GM20000 (cell line): ENCODE results near the gene KRT86.
A peak's percentile ranks its signal among the peaks of the same experiment; 100 is the strongest.
"Not testable (repeated sequence)": the region's sequence is repeated elsewhere in the genome, so short reads cannot be mapped to it uniquely, and the experiment has no call there.

ENCODE experiments used
- DNase-seq: peaks from one replicate; pipeline ENCODE4 v3.0.0; 2012; ENCODE audit warnings: low spot score
- TF ChIP-seq, protein P1 (sequence below): IDR thresholded peaks from 2 replicates; pipeline ENCODE4 v1.5.1; 2012; ENCODE audit warnings: mild to moderate bottlenecking, control low read depth; ENCODE audit errors: extremely low read depth, missing control alignments

The KRT86 gene

DNA sequence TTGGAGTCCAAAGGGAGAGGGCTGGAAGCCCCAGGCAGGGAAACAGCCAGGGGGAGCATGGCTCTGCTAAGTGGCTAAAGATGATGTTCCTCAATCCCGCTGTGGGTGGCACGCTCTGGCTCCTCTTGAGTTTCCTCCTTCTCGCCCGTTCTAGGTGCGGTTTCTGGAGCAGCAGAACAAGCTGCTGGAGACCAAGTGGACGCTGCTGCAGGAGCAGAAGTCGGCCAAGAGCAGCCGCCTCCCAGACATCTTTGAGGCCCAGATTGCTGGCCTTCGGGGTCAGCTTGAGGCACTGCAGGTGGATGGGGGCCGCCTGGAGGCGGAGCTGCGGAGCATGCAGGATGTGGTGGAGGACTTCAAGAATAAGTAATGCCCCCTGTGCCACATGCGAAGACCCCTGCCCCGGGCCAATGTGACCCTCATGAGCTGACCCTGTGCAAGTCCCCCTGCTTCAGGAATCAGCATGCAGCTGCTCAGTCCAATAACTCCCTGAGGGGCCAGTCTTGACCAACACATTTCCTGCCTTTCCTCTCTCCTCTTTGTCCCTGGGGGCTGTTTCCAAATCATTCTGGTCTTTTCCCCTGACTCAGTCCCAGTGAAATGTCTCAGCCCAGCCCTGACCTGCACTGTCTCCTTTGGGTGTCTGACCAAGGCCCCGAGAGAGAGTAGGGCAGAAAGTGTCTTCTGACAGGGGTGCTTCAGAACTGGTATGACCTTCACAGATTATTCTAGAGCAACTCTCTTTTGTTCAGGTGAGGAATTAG, 39.3 kb upstream of the KRT86 start:
- peak; percentile 25 for DNase-seq

DNA sequence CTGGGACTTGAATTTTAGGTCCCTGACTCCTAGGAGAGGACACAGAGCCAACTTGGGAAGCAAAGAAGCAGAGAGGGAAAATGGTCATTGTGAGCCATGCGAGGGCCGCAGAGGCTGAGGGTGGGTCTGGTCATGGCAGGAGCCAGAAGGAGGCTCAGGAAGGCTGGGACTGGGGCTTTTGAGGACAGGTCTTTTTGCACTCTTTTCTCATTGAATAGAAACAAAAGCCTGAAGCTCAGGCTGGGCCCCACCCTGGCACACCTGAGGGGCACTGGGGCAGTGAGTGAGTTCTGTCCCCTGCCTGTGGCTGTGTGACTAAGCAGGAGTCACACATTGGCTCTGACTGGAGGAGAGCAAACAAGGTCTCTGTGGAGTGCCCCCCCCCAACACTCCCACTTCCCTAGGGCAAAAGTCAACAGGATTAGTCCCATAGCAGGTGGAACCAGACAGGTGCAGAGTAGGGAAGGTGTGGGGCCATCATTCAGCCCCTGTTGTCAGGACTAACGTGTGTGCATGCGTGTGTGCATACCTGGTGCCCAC, 38.6 kb upstream of the KRT86 start:
- DNase-seq: peak; percentile 15
- TF ChIP-seq, protein P1, sequence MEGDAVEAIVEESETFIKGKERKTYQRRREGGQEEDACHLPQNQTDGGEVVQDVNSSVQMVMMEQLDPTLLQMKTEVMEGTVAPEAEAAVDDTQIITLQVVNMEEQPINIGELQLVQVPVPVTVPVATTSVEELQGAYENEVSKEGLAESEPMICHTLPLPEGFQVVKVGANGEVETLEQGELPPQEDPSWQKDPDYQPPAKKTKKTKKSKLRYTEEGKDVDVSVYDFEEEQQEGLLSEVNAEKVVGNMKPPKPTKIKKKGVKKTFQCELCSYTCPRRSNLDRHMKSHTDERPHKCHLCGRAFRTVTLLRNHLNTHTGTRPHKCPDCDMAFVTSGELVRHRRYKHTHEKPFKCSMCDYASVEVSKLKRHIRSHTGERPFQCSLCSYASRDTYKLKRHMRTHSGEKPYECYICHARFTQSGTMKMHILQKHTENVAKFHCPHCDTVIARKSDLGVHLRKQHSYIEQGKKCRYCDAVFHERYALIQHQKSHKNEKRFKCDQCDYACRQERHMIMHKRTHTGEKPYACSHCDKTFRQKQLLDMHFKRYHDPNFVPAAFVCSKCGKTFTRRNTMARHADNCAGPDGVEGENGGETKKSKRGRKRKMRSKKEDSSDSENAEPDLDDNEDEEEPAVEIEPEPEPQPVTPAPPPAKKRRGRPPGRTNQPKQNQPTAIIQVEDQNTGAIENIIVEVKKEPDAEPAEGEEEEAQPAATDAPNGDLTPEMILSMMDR: no peak

More for the DNA sequence above, 39.3 kb upstream of the KRT86 start:
- TF ChIP-seq, protein P1: no peak

DNA sequence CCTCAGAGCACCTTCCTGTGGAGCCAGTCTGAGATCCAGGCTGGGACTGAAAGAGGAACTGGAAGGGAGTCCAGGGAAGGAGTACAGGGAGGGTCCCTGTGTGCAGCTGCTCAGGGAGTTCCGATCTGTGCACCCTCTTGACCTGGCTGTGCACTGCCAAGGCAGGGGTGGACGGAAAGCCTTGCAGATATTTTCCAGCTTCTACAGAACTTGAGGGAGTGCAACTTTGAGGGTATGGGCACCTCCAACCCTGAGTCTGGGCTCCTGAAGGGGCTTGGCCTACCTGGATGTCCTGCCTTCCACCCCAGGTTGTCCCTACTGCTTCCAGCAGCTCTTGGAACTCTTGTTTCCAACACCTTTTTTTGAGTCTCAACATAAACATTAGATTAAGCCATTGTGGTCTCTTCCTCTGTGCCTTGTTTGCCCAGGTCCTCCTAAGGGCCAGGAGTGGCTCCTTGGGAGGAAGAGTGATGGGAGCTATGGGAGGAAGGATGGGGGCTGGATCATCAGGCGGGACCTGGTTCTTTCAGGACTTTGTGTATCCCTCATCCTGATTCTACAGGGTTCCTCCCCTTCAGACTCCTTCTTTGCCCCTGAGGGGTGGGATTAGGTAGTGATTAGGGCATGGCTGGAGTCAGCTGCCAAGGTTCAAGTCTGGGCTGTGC, 37.9 kb upstream of the KRT86 start:
- TF ChIP-seq, protein P1: no peak
- DNase-seq: no peak

DNA sequence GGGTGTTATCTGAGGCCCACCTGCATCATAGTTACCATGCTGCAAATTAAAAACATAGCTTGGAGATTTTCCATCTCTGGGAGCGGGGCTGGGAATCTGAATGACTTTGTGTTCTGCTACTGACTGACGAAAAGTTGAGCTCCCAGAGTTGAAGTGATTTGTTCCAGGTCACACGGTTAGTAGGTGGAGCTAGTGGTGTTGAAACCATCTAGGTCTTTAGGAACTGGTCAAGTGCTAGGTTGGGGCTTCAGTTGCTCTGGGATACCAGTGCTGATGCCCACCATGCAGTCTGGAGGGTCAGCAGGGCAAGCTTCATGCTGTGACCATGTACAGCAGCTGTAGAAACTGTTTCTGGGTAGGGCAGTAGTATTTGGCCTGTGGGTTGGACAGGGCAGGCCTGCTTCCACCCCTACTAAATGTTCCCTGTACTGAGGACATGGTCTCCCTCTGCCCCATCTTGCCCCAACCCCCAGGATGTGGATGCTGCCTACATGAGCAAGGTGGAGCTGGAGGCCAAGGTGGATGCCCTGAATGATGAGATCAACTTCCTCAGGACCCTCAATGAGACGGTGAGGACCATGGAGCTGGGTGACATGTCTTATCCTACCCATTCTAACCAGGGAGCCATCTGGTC, 36.1 kb upstream of the KRT86 start:
- TF ChIP-seq, protein P1: no peak

DNA sequence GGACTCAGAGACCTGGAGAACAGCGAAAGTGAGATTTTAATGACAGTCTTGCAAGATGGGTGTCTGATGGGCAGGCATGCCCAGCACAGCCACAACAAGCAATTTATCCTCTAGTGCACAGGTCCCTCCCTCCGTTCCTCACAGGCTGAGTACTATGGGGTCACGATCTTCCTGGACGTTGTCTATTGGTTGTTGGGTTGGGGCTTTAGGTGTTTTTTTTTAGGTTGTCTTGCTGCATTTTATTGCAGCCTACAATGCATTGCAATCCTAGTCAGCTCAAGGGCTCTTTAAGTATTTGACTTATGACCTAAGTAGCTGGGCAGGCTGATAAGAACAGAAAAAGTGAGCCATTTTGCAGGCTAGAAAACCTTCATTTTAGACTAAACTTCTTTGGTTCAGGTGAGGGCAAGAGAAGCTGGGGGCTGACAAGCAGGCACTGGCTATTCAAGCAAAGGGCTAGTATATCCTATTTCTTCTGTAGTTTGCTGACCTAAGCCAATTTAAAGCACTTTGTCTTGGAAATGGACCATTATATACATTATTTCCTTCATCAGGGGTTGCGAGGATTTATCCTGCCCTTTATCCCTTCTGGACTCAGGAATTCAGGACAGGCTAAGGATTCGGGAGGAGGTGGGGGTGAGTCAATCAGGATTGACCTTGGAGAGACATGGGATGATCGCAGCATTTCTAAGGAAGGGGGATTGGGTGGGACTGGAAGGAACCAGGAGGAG, 35.4 kb upstream of the KRT86 start:
- no peak for DNase-seq
- TF ChIP-seq, protein P1: no peak

More for the DNA sequence above, 36.1 kb upstream of the KRT86 start:
- DNase-seq: no peak

DNA sequence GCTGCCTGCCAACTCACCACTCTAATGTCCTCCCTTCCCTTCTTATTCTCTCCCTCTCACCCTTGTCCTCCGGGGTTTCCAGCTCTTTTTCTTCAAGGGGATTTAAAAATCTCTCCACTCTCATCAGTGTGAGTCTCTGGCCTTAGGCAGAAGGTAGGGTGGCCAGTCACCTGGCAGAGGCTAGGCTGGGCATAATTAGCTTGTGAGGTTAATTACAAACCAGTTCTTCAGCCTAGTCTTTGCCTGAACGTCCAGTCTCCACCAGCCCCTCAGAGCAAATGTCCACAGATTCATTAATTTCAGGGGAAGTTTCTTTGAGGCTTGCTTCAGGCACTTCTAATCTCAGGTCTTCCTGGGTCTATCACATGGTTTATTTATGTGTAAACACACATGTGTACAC, 34.7 kb upstream of the KRT86 start:
- TF ChIP-seq, protein P1: no peak
- no peak for DNase-seq

DNA sequence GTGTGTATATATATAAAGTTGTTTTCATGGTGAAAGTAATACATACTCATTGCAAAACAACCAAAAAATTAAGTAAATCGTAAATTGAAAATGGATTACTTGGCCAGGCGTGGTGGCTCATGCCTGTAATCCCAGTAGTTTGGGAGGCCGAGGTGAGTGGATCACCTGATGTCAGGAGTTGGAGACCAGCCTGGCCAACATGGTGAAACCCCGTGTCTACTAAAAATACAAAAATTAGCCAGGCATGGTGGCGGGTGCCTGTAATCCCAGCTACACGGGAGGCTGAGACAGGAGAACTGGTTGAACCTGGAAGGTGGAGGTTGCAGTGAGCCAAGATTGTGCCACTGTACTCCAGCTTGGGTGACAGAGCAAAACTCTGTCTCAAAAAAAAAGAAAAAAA, 34.2 kb upstream of the KRT86 start:
- DNase-seq: not testable (repeated sequence)
